Measurements from ENCODE around the gene NTMT1. TPM values are rescaled to one million over a fixed set of nuclear protein-coding genes. Genes with fewer than 3 reads are reported as not detected.
A peak's percentile ranks its signal among the peaks of the same experiment; 100 is the strongest.

NTMT1 gene
- total RNA-seq, 4 donors from 2014 or later: 11.9 to 35.5 (median 26.6) TPM

DNA sequence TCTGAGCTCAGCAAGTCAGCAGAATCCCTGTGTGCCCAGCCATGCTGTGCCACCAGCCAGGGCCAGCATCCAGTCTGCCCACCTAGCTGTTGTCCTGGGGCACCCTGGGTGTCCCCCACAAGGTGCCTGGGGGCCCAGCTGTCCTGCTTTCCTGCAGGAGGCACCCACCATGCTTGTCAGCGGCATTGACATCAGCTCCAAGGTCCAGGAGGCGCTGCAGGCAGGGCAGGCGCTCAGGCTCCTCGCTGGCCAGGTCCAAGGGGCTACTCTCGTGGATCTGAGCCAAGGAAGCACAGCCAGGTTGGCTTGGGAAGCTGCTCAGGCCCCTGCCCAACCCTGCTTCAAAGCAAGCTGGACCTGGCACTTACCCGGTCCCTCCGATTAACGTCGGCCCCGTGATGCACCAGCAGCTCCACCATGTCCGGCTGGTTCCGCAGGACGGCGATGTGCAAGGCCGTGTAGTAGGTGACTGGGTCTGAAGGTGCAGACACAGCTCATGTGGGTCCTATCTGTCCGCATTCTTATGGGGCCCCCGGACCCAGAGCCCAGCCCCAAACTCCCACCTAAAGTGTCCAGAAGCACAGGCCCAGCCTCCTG, 13.2 kb downstream of the NTMT1 start:
- Histone ChIP-seq H3K4me3 (no peak overlapping the region), H3K4me1 (peaks cover 0 to 18% (median 11%) of the 10 kb centered on the region in 4 donors), H3K9me3 (no peaks in the 10 kb centered on the region), H3K36me3 (peaks cover 0 to 55% (median 0%) of the 10 kb centered on the region in 3 donors), H3K27ac (no peak overlapping the region), H3K27me3 (no peaks in the 10 kb centered on the region)
- DNase-seq: no peak
- no peak for TF ChIP-seq POLR2A (IDR thresholded peaks at IDR 0.05)
- TF ChIP-seq, protein P1, sequence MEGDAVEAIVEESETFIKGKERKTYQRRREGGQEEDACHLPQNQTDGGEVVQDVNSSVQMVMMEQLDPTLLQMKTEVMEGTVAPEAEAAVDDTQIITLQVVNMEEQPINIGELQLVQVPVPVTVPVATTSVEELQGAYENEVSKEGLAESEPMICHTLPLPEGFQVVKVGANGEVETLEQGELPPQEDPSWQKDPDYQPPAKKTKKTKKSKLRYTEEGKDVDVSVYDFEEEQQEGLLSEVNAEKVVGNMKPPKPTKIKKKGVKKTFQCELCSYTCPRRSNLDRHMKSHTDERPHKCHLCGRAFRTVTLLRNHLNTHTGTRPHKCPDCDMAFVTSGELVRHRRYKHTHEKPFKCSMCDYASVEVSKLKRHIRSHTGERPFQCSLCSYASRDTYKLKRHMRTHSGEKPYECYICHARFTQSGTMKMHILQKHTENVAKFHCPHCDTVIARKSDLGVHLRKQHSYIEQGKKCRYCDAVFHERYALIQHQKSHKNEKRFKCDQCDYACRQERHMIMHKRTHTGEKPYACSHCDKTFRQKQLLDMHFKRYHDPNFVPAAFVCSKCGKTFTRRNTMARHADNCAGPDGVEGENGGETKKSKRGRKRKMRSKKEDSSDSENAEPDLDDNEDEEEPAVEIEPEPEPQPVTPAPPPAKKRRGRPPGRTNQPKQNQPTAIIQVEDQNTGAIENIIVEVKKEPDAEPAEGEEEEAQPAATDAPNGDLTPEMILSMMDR (IDR thresholded peaks at IDR 0.05): no peak

DNA sequence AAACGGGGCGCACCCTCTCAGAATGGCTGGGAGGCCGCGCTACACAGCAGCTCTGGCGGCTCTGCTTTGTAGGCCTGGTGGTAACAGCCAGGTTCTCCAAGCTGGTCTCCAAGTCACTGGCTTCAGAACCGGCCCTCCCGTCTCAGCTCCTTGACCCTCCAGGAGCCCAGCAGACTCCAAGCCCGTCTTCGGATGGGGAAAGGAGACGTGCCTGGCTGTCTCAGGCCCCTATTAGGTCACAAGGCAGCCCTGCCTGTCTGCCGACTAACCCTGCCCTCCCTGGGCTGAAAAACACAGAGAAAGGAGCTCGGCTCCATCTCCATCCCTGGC, 13.8 kb downstream of the NTMT1 start:
- H3K27me3 ChIP-seq: no peaks in the 10 kb centered on the region
- H3K4me3 ChIP-seq: no peak overlapping the region
- no peaks in the 10 kb centered on the region for H3K9me3 ChIP-seq
- no peak for TF ChIP-seq POLR2A (IDR thresholded peaks at IDR 0.05)
- TF ChIP-seq, protein P1 (IDR thresholded peaks at IDR 0.05): no peak
- H3K27ac ChIP-seq: no peak overlapping the region
- H3K4me1 ChIP-seq: peaks cover 0 to 18% (median 11%) of the 10 kb centered on the region in 4 donors
- DNase-seq: no peak
- H3K36me3 ChIP-seq: peaks cover 0 to 49% (median 0%) of the 10 kb centered on the region in 3 donors

DNA sequence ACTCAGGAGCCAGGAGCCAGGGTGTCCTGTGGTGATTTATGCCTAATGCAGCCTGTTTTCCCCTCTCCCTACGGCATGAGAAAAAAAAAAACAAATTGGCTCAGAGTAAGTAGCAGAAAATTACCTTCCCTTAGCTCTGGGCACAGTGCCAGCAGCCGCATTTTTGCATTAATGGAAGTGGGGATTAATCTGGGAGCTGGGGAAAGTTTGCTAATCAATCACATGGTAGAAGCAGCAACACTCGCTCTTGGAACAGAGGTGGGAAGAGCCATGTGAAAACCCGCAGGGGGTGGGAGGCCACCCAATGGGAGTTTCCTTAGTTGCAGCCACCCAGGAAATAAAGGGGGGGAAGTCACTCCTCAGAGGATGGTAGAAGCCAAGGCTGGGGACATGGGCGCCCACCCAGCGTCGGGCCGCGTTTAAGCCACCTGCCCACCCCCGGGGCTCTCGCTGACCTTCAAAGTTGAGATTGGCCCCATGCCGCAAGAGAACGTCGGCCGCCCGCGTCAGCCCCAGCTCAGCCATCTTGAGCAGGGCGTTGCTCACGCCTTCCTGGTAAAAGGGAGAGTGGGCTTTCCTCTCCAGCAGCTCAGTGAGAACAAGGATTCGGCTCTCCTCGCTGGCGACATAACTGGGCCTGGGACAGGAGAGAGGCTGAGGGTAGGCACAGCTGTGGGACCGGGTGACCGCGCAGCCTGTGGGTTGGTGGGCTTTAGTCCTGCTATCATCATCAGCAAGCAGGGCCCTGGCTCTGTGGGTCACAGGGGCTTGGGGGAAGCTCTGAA, 14.3 kb downstream of the NTMT1 start:
- Histone ChIP-seq H3K4me1 (peaks cover 0 to 18% (median 11%) of the 10 kb centered on the region in 4 donors), H3K36me3 (peaks cover 0 to 43% (median 0%) of the 10 kb centered on the region in 3 donors), H3K27ac (no peak overlapping the region), H3K4me3 (peak overlapping the region in 3 of 4 donors; percentile 63 to 100 (median 91)), H3K9me3 (no peaks in the 10 kb centered on the region), H3K27me3 (no peaks in the 10 kb centered on the region)
- DNase-seq: no peak
- no peak for TF ChIP-seq POLR2A (IDR thresholded peaks at IDR 0.05)
- TF ChIP-seq, protein P1 (IDR thresholded peaks at IDR 0.05): no peak

DNA sequence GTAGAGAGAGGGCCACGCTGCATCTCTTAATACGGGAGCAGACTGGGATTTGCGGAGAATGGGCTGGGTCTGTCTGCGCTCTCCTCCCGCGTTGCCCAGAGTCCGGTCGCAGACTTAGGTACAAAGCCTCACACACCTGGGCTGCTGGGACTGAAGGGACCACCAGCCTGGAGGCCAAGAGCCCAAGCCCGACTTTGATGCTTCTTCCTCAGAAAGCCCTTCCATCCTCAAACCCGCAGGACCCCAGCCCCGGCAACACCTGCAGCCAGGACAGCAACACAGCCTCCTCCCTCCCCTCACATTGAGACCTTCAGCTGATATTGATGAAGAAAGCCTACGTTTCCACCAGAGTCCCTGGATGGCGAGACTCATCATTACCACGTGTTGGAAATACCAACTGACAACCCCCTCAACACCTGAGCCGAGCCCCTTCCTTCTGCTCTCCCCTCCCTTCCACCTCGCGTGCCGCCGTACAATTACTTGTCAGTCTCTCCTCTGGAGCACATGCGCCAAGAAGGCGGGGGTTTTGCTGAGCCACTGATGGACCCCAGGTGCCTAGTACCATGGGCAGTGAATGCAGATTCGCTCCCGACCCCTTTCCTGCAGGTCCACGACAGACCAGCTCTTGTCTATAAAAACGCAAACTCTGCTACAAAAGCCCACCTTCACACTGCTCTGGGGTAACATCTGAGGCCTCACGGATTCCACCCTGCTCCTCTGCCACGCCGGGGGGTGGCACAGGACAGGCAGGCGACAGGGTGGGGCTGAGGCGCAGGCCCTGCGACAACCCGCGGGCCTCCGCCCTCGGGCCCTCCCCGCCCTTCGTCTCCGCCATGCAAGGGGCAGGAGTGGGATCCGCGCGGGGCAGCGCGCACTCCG, 15.1 kb downstream of the NTMT1 start:
- Histone ChIP-seq H3K36me3 (peaks cover 0 to 35% (median 0%) of the 10 kb centered on the region in 3 donors), H3K4me3 (peak overlapping the region; percentile 63 to 100 (median 96)), H3K9me3 (no peaks in the 10 kb centered on the region), H3K4me1 (peaks cover 0 to 18% (median 11%) of the 10 kb centered on the region in 4 donors), H3K27ac (peak overlapping the region; percentile 58 to 92 (median 87)), H3K27me3 (no peaks in the 10 kb centered on the region)
- TF ChIP-seq POLR2A (IDR thresholded peaks at IDR 0.05): no peak
- TF ChIP-seq, protein P1 (IDR thresholded peaks at IDR 0.05): no peak
- DNase-seq: no peak
